ENCODE measurements around the gene TBC1D16. TPM values are rescaled to one million over a fixed set of nuclear protein-coding genes. Genes with fewer than 3 reads are reported as not detected.

TBC1D16 gene
- total RNA-seq, 1 experiment from 2014 or later = 85.8 TPM

DNA sequence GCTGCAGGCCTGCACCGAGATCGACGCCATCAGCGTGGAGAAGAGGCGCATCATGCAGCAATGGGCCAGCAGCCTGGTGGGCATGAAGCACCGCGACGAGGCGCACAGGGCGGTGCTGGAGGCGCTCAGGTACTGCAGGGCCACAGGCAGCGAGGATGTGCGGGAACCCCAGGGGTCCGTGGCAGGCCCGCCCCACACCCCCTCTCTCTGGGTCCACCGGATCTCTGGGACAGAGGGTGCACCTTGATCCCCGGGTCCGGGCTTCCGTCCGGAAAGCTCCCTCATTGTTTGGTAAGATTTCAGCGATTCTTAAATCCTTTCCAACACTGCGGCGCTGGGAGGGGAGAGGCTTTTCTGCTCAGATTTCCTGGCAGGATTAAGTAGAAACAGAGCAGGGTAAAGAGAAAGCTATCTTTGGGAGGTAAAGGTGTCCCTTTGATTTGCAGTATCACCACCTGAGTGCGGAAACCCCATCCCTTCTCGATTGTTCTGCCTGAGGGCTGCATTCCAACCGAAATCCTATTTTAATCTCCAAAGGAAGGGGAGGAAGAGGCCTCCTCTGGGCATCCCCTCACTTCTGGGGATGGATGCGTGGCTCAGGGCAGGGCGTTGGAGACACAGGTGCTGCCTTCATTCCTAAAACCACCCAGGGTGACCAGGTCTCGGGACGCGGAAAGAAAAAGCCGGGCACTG is 30.0 kb upstream of the TBC1D16 start:
- H2BK5ac ChIP-seq (ENCODE audit: insufficient read length, low read length) = no peak overlapping the region
- H4K91ac ChIP-seq (ENCODE audit: insufficient read length, low read depth, low read length) = no peak overlapping the region
- no peak overlapping the region for H3K27ac ChIP-seq (ENCODE audit: insufficient read length, low read depth, low read length)
- DNase-seq = peak; percentile 76
- H2BK15ac ChIP-seq (ENCODE audit: low read depth, low read length) = no peak overlapping the region
- no peaks in the 10 kb centered on the region for H3K23me2 ChIP-seq (ENCODE audit: insufficient read length, low read depth, low read length, poor library complexity, severe bottlenecking)
- H2BK20ac ChIP-seq (ENCODE audit: low read depth, low read length, poor library complexity, severe bottlenecking) = no peak overlapping the region
- no peak overlapping the region for H2AFZ ChIP-seq (ENCODE audit: low read length)
- no peaks in the 10 kb centered on the region; the same call in 1 of the 2 replicates for H3K4me1 ChIP-seq (ENCODE audit: insufficient read depth, low read length)
- H3K27ac Mint-ChIP-seq = peak overlapping the region; percentile 76 to 90 (median 81); a peak in 4 of 7 replicates
- no peaks in the 10 kb centered on the region for H3K79me1 ChIP-seq (ENCODE audit: insufficient read depth, low read depth, low read length, poor library complexity, severe bottlenecking)
- no peak overlapping the region for H3T11ph ChIP-seq (ENCODE audit: low read length)
- H3K36me3 Mint-ChIP-seq (ENCODE audit: insufficient read depth in 1 of 3, low read depth in 3 of 3) = no peaks in the 10 kb centered on the region
- no peak overlapping the region for H2AK5ac ChIP-seq (ENCODE audit: insufficient read length, low read length)
- H2BK12ac ChIP-seq (ENCODE audit: insufficient read length, low read depth, low read length) = no peak overlapping the region
- H3K56ac ChIP-seq (ENCODE audit: insufficient read length, low read depth, low read length) = no peak overlapping the region
- no peak overlapping the region for H2BK120ac ChIP-seq (ENCODE audit: low read depth, low read length, poor library complexity, severe bottlenecking)
- 0 out of 5 replicates have a peak overlapping the region, but pooled peaks of 1 of the 2 experiments have one; percentile 5 for H3K4me3 Mint-ChIP-seq
- no peaks in the 10 kb centered on the region for H4K20me1 ChIP-seq (ENCODE audit: control insufficient read depth, insufficient read depth, insufficient read length)
- peak overlapping the region; percentile 6 for H3K14ac ChIP-seq (ENCODE audit: insufficient read depth, low read length)
- no peak for TF ChIP-seq CTCF (conservative IDR thresholded peaks at IDR 0.05)
- no peak overlapping the region for H4K5ac ChIP-seq (ENCODE audit: insufficient read length, low read depth, low read length)
- no peak overlapping the region for H3K4me2 ChIP-seq (ENCODE audit: insufficient read depth, insufficient read length, low read length)
- no peak overlapping the region for H3K18ac ChIP-seq (ENCODE audit: insufficient read length, low read depth, low read length)
- H3K9ac ChIP-seq (ENCODE audit: extremely low read depth, insufficient read length, low read length) = no peak overlapping the region
- no peak overlapping the region for H4K8ac ChIP-seq (replicated peaks; ENCODE audit: insufficient read length, low read depth, low read length)
- no peaks in the 10 kb centered on the region for H3K9me3 Mint-ChIP-seq
- H3K4me1 Mint-ChIP-seq = peaks cover 19 to 29% of the 10 kb centered on the region in 2 experiments
- no peaks in the 10 kb centered on the region for H3K9me3 ChIP-seq (ENCODE audit: control insufficient read depth, low read depth, low read length)
- no peaks in the 10 kb centered on the region for H3K79me2 ChIP-seq (ENCODE audit: insufficient read depth, low read length)
- no peaks in the 10 kb centered on the region for H3K27me3 Mint-ChIP-seq (ENCODE audit: low read depth)
- H3K27me3 ChIP-seq (ENCODE audit: insufficient read depth, low read length) = no peaks in the 10 kb centered on the region
- H3K4ac ChIP-seq (ENCODE audit: low read depth, low read length) = no peak overlapping the region
- no peak overlapping the region for H3K23ac ChIP-seq (ENCODE audit: insufficient read length, low read depth, low read length)
- no CpG with 5 or more reads among the region's 32 CpGs for WGBS (ENCODE audit: extremely low coverage, insufficient read length, low lambda C conversion rate)
